ENCODE data around the gene CLIC5.

GRCh38 chr6:45956176-45956575, 59.5 kb downstream of the CLIC5 start:
- TF ChIP-seq POLR2A (IDR thresholded peaks at IDR 0.05) (no peak), CTCF (IDR thresholded peaks at IDR 0.05) (no peak)
